Central memory CD4-positive, alpha-beta T cell (primary cell): ENCODE data around the gene ABCC8.
A peak's percentile ranks its signal among the peaks of the same experiment; 100 is the strongest.

Experiments
- DNase-seq: peaks from one replicate; pipeline ENCODE4 v3.0.0; 2022

ABCC8 gene

DNA sequence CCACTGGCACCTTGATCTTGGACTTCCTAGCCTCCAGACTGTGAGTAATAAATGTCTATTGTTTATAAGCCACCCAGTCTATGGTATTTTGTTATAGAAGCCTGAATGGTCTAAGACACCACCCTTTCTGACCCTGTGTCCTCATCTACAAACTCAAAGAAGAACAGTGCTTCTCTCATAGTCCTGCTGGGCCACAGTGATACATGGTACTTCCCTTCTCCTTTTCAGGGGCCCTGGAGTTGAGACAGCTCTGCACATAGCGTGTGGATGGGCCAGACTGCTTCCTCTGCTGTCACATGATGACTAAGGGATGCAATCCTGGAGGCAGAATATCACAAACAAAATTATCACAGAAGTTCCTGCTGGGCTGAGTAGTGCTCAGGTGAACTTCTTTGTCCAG is 93.2 kb downstream of the ABCC8 start:
- DNase-seq: no peak

DNA sequence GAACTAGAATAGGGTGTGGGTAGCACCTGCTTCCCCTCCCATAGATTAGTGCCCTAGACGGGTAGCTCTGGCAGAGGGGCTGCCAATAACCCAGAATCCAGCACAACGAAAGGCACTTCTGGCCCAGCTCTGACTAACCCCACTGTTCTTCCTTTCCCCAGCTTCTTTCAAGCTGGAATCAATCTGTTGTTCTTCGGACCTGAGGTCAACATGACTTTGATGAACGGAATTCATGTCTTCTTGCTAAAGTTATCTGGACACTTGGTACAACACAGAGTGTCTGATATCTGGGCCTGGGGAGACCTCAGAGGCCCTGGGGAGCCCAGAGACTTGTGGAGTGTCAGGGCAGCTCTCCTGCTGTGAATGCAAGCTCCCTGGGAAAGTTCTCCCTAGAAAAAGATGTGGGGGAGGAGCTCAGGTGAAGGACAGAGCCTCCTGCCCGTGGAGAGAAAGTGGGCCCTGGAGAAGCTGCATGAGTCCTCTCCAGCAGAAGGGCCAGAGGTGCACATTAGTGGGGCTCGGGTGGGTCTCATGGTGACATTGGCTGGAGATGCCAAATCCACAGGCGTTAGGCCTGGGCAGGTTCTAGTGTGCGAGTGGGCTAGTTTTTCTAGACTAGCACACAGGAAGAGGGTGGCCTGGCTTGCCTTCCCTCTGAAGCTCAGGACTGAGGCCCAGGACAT is 94.5 kb downstream of the ABCC8 start:
- DNase-seq: no peak

DNA sequence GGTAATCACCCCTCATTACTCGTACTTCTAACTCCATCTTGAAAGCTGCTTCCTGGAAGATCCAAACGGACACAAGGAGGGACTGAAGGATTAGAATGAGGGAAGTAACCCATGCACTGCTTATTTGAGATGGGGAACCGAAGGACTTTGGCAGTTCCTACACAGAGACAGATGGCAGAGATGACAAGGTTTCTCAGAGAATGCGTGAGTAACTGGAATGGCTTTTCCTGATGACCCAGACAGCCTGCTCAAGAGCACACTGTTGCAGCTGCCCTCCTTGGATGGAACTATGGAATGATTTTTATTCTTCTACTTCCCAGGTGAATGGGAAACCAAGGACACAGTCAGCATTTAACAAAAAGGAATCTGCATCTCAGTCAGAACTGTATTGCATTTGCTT is 95.5 kb downstream of the ABCC8 start:
- DNase-seq: no peak

DNA sequence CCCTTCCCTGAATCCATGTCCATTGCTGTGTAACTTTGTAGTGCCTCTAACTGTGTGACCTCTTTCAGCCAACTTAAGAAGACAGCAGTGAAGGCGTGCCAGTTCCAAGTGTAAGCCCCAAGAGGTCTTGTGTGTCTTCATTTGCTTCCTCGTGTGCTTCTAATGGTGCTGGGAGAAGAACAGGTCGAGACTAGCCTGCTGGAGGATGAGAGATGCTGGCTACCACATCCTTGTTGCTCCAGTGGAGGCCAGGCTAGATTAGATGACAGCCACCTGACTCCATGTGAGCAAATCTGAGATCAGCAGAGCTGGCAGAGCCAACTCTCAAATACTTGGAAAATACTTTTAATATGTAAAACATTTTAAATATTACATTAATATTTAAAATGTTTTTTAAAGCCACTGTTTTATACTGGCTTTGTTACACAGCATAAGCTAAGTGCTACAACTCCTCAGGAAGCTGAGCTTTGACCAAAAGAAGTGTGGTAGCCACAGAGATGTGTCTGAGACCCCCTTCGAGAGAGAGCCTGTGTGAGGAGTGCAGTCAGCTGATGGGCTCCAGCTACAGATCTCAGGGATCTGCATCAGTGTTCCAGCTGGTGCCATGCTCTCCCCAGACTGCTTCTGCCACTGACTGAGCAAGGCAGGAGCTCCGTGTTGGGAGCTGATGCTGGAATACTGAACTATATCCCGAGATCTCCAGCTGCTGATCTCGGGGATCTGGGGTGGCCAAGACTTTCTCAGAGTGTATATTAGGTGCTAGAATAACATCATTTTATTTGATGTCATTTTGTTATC is 97.1 kb downstream of the ABCC8 start:
- DNase-seq: no peak

DNA sequence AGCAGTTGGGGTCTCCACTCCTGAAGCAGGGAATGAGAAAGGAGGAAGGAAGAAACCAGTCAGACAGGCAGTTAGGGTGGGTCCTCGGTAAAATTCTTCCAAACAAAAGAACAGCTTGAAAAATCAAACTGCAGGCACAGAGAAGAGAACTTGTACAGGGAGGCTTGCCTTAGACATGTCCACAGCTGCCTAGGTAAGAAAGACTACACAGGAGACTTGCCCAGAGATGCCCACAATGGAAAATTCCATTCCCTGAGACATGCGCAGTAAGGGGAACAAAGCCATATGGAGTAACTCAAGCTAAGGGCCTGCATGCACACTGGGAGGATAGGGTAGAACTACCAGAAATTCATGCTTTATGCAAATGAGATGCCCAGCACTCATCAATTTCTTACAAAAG is 98.0 kb downstream of the ABCC8 start:
- no peak for DNase-seq

DNA sequence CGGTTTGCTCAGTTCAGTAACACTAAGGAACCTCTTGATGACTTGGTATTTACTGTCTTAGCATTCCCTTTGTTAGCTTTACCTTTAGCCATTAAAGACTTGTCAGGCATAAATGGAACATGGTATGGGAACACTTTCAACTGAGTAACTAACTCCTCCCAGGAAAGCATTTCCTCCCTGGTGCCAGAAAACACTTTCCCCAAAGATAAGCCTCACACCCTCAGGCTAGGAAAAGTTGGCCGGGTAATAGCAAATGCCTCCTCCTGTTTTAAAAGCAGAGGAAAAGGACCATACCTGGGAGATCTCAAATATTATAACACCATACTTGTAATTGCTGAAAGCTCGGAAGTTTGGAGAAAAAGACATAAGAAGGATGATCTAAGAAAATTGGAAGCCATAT is 100.2 kb downstream of the ABCC8 start:
- no peak for DNase-seq

DNA sequence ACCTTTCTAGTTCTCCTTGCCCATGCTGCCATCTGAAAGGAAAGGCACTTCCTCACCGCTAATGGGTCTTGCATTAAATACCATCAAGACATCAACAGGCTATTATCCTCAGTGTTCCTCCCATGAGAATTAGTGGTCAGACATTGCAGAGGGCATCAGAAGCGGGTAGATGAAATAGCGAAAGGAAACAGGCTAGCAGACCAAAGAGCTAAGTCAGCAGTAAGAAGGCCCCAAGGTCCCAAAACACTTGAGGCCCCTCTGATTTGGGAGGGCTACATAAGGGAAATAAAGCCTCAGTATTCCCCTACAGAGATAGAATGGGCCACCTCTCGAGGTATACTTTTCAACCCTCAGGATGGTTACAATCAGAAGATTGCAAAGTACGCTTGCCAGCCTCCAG is 101.1 kb downstream of the ABCC8 start:
- no peak for DNase-seq

DNA sequence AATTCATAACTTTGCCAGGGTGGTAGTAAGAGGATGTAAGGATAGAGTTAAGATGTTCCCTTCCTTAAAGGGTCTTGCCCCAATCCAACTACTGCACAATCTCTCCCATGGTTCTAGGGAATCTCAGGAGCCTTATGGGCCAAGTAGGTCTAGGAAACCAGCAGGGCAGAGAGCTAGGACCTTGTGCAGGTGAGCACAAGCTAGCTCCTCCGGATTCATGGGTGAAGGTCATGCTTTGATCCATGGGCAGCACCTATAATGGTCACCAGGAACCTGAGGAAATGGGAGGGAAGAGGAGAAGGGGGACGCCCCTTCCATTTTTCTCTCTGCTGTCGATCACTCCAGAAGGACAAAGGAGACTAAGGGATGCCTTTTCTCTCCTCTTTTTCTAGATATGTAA is 105.0 kb downstream of the ABCC8 start:
- no peak for DNase-seq

DNA sequence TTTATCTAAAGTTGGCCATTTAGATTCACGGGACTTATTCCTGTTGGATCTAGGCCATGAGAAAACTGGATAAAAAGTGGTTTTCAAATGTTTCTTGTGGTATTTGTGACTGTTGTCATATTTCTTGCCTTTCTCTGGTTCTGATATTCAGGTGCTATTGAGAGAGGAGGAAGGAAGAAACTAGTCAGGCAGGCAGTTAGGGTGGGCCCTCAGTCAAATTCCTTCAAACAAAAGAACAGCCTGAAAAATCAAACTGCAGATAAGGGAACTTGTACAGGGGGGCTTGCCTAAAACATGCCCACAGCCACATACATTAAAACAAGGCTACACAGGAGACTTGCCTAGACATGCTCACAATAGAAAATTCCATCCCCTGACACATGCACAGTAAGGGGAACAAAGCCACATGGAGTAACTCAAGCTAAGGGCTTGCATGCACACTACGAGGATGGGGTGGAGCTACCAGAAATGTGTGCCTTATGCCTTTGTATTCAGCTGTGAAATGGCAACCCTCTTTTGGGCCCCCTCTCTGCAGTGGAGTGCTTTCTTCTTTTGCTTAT is 106.9 kb downstream of the ABCC8 start:
- no peak for DNase-seq

DNA sequence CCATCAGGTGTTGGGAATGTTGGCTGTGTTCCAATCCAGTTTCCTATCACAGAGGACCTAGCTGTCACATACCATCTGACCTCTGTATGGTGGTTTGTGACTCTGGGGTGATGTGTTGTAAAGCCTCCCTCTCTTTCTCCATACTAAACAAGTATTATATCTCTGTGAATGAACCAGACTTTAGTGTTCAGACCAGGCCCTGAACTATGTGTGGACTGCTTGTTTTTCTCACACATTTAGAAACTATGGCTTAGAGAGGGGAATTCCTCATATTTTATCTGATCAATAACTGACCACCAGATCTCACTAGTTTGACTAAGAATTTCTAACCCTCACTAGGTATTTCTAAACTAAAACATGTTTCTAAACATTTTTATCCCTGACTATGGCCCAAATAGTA is 107.6 kb downstream of the ABCC8 start:
- DNase-seq: no peak

DNA sequence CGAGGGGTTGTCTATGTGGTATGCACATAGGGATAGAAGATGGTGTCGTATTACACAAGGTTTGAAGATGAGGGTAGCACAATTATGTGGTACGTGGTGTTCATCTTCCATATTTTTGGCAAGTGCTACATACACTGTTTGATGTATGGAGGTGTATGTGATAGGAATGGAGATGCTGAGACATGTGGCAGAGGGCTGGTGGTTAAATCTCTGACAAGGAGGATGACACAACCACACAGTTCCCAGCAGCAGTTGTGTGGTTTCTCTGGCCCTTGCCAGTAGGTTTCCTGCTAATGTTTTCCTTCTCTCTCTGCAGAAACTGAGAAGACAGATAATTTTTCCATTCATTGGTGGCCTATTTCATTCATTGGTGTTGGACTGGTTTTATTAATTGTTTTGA is 108.1 kb downstream of the ABCC8 start:
- DNase-seq: no peak

DNA sequence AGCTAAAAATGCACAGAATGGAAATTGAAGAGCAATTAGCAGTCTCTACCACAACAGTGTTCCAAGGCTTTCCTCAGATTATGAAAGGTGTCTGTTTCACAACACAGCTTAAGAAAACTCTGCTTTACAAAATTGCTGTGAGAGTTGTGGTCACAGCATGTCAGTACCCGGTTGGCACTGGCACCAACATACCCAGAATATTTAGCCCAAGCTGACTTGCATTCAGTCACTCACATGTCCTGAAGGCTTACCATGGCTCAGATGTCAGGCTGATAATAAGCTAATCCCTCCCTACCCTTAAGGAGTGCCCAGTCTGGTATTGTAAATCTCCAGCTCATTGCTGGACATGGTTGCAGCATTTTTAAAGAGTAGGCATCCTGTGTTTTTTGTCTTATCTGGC is 110.2 kb downstream of the ABCC8 start:
- no peak for DNase-seq

DNA sequence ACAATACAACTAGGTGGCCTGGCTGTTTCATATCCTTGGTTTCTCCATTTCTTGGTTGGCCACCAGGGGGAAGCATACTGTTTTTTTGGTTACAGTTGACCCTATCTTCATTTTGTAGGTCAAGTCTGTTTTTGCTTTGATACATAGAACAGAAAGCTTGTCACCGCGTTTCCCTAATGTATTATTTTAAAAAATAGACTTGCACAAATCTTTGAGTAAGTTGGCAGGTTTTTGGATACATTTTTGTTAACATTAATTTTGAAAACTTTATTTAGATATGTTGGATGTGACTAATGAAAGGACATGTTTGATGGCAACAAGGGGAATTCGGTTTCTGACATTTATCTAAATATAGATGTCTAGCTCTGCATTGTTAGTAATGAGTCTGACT is 122.0 kb downstream of the ABCC8 start:
- peak; percentile 56 for DNase-seq

DNA sequence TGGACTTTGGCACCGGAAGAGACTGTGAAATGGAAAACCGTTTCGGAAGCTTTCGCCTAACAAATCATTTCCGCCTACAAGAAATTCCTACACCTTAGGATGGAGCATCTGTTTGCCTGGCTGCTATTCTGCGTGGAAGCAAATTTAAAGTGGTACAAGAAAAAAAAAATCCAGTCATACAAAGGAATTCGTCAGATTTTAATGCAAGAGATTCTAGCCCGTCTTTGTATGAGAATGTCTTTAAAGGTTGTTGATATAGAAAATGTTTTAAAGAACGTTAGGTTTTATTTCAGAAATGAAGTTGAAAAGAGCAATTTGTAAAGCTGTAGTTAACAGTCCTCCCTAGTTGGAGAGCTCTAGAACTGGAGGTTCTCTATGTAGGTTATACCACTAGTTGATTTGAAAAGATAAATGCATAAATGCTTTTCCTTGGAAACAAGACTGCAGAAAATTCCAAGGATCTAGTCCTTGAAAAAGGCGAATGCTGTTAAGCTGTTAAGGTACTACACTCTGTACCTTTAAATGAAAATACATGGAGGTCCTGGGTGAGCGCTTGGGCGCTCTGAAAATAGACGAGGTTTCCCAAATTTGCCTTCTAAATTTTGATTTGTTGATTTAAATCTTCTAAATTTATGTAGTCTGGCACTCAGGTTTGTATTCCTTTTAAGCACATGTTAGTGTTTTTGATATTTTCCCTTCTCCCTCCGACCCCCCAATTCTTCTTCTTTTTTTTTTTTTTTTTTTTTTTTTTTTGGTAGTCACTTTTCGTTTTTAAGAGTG is 122.6 kb downstream of the ABCC8 start:
- no peak for DNase-seq

DNA sequence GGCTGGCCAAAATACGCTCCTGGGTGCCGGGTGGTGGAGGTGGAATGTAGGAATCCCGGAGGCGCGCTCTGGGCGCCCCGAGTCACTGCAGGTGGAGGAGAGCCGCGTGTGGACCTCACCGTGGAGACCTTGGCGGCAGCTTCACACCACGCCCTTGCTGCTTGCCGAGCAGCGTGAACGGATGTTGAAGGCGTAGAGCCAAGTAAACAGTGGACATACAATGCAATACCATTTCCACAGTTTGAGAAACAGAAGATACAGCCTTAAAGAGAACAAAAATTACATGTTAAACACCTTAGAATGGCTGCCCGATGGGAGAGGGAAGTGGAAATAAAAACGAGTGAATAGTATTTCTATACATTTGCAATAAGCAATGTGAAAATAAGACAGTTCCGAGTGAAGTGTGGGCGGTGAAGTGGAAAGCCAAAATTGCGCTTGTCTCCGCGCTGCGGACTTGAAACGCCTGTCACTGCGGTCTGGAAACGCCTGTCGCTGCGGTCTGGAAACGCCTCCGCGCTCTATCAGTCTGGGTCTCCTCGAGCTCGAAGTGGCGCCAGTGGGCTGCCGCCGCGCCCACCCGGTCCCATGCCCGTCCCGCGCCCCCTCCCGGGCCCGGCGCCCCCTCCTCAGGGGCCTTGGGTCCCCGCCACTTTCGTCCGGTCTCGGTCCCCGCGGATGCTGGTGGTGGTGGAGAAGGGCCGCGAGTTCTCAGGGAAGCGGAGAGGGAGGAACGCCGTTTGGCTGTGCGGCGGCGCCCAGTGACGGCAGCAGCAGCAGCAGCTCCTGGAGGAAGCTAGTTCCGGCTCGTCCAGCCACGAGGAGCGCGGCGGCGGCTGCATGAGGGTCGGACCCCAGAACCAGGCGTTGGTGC is 123.5 kb downstream of the ABCC8 start:
- peak; percentile 42 for DNase-seq

DNA sequence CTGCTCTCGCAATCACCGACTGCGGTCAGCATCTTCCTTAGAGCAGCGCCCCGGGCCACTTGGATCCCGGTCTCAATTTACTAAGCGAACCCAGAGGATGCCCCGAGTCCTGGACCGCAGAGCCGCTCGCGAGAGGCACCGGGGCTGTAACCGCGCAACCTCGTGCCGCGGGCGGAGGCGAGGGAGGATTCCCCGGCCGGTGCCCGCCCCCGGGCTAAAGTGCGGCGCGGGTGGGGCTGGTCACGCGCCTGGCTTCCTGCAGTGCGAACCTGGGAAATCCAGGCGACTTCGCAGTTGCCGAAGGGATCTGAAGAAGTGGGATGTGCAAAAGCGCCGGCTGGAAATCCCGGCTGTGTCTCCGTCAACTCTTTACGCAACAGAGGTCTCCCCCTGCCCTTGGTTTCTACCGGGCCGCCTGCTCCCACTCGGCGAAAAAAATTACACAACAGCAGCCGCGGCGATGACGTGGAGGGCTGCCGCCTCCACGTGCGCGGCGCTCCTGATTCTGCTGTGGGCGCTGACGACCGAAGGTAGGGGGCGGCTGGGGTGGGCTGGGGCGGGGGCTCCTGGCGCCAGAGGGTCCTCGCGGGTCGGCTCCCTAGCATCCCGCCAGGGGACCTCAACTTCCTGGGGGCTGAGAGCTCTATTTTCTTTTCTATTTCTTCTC is 125.0 kb downstream of the ABCC8 start, which contains the start of gene NCR3LG1:
Gene NCR3LG1, plus strand, starts transcription at position 291 of the 667 bp plus-strand sequence. Its CDS starts 170 bp downstream, at position 461.
- DNase-seq: peak; percentile 62

DNA sequence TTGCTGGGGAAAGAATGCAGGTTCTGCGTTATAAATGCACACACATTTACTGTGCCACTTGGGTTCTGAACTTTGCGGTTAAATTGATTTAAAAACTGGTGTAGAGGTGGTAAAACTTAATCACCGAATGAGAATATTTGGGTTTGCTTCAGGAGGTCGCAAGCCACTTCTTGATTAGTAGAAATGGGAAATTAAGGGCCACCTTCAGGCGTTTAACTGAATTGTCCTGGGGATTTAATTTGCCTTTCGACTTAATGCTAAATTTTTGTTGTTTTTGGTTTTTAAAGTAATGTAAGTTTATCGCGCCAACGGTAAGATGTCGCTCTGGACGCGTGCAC is 125.5 kb downstream of the ABCC8 start:
- DNase-seq: no peak

DNA sequence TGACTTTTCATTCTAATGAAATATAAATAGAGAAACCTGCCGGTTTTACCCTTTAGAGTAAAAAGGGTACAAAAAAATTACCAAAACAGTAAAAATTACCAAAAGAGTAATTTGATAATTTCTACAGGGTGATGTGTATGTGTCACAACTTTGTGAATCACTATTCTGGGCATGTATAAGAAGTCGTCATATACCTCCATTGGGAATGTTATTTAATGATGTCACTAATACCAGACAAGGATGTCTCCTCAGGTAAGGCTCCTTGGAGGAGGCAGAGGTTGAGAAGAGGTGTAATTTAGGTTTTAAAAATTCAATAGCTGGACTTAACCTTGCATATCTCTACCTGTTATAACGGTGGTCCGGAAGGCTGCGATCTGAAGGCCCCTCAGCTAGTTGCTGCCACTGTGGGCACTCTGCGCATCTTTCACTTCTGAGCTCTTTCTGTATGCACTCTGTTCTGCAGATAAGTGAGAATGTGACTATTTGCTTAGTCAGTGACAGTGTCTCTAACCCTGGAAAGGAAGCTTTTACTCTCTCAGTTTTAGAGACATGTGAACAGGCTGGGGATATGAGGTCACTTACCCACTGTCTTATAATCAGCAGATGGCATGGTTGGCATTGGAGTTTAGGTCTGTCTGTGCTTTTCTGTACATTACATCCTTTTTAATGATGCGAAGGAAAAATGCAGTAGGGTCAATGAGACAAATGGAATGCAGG is 126.0 kb downstream of the ABCC8 start:
- no peak for DNase-seq

DNA sequence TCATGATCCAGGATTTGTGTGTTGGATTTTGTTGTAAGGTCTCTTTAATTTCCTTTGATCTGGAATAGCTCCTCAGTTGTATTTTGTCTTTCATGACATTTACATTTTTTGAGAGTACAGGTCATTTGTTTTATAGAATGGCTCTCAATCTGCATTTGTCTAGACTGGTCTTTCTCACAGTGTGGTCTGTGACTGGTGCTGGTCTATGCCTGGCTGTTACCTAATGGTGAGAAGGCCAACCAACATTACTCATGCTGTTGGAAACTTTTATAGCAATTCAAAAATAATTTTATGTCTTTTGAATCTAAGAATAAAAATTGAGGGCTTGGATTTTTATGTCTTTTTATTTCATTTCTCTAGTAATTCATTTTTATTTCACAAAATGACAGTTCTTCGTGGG is 129.0 kb downstream of the ABCC8 start:
- DNase-seq: no peak

DNA sequence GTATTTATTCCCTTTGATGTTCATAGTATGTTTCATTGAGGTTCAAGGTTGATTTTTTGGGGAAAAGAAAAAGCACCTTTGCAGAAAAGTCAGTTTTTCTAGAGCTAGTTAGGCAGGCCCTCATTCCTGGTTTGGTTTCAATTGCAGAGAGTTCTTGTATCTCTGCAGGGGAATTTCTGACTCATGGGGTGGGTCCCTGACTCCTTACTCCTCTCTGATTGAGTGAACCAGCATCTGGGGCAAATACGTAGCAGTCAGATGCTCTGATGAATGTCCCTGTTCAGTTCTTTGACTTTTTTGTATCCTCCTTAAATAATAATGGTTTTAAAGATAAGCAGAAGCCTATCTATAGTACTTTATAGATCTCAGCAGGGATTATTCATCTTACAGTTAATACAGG is 132.7 kb downstream of the ABCC8 start:
- DNase-seq: no peak

DNA sequence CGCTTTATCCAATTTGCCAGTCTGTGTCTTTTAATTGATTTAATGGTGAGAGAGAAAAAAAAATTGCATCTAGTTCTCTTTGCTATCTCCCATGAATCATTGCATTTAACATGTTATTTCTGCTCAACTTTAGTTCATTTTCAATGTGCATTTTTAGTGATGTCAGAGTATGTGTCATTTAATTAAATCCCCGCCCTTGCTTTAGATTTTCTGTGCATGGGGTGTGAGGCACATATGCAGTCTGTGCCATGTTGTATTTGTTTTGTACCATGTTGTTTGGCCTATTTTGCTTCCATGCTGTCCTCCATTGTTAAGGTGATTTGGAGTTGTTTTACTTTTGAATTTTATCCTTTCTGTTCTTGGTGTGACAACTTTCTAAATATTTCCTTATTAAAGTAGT is 133.4 kb downstream of the ABCC8 start:
- no peak for DNase-seq
